ENCODE data around the gene LAGE3.

The LAGE3 gene, protein sequence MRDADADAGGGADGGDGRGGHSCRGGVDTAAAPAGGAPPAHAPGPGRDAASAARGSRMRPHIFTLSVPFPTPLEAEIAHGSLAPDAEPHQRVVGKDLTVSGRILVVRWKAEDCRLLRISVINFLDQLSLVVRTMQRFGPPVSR

DNA sequence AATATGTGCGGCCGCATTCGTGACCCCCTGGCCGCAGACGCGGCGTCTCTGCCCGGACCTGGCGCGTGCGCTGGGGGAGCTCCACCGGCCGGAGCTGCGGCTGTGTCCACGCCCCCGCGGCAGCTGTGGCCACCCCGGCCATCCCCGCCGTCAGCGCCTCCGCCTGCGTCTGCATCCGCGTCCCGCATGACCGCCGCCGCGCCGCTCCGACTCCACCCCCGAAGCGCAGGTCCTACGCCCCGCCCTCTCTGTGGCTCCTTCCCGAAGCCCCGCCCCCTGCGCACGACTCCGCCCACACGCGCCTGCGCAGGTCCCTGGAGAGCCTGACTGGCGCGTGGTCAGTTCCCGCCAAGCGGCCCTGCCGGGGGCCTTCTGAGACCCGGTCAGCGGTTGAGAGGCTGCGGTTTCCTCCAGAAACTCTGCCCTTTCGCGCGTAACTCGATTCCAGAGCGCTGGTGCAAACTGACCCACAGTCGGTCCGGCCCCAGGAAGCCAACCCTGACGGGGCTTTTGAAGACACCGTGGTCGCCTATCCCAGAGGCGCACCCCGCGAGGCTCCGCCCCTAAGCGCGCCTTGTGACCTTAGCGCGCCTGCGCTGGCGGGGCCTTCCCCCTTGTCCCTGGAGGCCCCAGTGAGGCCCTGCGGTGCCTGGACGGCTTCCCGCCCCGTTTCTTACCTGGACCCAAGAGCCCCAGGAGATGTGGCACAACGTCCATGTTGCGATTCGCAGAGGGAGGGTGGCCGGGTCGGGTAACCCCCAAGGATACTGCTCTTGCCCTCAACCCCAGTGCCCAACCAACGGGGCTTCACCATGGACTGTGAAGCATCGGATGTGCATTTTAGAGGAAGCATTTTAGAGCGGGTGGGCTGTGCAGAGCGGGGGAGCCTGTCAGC lies at the start of gene LAGE3:
LAGE3 (minus strand) TSS at position 554 of the 895 bp plus-strand sequence; CDS start at position 188, 366 bp downstream.
- DNase-seq (ENCODE audit: low read depth): peak; percentile 91

DNA sequence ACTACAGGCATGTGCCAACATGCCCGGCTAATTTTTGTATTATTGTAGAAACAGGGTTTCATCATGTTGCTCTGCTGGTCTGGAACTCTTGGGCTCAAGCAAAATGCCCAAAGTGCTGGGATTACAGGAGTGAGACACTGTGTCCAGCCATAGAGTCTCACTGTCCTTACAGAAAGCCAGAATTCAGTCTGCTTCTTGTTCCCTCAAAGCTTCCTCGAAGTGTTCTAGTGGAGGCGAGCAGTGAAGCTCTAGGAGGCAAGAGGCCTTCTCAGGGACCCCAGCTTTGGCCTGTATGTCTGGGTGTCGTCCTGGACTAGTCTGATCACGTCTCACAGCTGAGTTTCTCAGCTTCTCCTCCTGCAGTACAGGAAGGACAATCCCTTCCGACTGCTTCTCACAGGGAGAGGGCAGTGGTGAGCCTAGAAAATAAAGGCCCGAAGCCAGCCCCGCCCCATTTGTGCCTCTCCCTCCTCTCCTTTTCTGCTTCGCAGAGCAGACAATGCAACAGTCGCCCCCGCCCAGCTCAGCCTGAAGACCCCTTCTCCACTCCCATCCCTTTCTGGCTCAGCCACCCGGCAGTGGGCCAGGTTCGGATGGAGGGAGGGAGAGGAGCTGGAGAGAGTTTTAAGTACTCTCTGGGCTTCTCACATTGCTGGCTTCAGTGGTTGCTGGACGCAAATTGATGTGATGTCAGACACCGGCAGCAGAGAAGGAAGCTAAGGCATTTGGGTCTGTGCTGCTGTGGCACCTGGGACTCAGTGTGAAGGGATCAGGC lies 48.0 kb upstream of the LAGE3 start:
- TF ChIP-seq, protein P1, sequence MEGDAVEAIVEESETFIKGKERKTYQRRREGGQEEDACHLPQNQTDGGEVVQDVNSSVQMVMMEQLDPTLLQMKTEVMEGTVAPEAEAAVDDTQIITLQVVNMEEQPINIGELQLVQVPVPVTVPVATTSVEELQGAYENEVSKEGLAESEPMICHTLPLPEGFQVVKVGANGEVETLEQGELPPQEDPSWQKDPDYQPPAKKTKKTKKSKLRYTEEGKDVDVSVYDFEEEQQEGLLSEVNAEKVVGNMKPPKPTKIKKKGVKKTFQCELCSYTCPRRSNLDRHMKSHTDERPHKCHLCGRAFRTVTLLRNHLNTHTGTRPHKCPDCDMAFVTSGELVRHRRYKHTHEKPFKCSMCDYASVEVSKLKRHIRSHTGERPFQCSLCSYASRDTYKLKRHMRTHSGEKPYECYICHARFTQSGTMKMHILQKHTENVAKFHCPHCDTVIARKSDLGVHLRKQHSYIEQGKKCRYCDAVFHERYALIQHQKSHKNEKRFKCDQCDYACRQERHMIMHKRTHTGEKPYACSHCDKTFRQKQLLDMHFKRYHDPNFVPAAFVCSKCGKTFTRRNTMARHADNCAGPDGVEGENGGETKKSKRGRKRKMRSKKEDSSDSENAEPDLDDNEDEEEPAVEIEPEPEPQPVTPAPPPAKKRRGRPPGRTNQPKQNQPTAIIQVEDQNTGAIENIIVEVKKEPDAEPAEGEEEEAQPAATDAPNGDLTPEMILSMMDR (IDR thresholded peaks at IDR 0.05; ENCODE audit: low read depth, low read length): peak; percentile 53
- TF ChIP-seq MYC (IDR thresholded peaks at IDR 0.05; ENCODE audit: low read depth, low read length): no peak
- TF ChIP-seq POLR2A (IDR thresholded peaks at IDR 0.05; ENCODE audit: extremely low read depth, insufficient read length): peak; percentile 16
- TF ChIP-seq, protein P2, sequence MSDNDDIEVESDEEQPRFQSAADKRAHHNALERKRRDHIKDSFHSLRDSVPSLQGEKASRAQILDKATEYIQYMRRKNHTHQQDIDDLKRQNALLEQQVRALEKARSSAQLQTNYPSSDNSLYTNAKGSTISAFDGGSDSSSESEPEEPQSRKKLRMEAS (IDR thresholded peaks at IDR 0.05; ENCODE audit: low read depth, low read length): no peak
- DNase-seq (ENCODE audit: low read depth): peak; percentile 77
- no peak overlapping the region for H3K4me3 ChIP-seq (ENCODE audit: low read depth, low read length)

More for the DNA sequence above, at the start of gene LAGE3:
- H3K4me3 ChIP-seq (ENCODE audit: low read depth, low read length): peak within 1 kb of the TSS; percentile 74
- TF ChIP-seq POLR2A (IDR thresholded peaks at IDR 0.05; ENCODE audit: extremely low read depth, insufficient read length) (peak; percentile 71), MYC (IDR thresholded peaks at IDR 0.05; ENCODE audit: low read depth, low read length) (peak; percentile 84)
- TF ChIP-seq, protein P1 (IDR thresholded peaks at IDR 0.05; ENCODE audit: low read depth, low read length): no peak
- TF ChIP-seq, protein P2 (IDR thresholded peaks at IDR 0.05; ENCODE audit: low read depth, low read length): peak; percentile 79

DNA sequence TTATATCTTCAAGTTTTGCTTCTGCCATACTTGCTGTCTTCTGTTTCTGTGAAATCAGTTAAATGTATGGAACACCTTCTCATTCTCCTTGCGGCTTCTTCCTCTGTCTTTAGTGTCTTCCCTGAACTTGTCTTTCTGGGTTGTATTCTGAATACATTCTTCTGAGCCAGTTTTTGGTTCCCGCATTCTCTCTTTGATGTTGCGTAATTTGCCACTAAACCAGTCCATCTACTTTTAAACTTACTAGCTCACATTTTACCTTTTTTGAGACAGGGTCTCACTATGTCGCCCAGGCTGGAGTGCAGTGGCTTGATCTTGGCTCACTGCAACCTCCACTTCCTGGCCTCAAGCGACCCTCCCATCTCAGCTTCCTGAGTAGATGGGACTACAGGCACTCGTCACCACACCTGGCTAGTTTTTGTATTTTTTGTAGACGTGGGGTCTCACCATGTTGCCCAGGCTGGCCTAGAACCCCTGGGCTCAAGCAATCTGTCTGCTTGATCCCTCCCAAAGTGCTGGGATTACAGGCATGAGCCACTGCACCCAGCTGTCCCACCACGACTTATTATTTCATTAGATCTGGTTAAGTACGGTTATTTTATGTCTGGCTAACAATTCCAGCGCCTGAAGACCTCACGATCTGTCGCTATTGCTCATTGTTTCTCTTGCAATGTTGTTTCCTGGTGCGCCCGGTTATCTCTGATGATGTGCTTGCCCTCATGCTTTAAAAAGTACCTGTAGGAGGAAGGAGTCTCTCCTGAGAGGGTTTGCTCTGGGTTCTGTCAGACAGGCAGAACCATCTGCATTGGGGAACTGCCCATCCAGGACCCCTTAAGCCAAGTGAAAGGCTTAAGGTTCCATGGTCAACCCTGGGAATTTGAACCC lies 46.8 kb upstream of the LAGE3 start:
- TF ChIP-seq, protein P2 (IDR thresholded peaks at IDR 0.05; ENCODE audit: low read depth, low read length): no peak
- DNase-seq (ENCODE audit: low read depth): no peak
- H3K4me3 ChIP-seq (ENCODE audit: low read depth, low read length): no peak overlapping the region

DNA sequence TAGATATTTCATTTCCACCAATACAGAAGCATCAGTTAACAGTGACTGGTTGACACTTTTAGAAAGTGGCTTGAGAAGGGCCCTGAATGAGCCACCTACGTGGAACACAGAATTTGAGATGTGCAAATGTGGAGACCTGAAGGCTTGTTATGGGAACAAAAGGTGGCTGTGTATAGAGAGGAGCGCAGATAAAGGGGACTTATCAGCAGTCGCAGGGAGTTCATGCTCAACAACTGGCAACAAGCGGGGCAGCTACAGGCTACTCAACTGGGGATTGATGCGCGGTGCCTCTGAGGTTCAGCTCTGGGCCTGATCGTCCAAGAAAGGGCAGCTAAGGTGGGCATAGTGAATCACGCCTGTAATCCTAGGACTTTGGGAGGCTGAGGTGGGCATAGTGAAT lies 40.3 kb upstream of the LAGE3 start:
- DNase-seq (ENCODE audit: low read depth): no peak
- no peak for TF ChIP-seq POLR2A (IDR thresholded peaks at IDR 0.05; ENCODE audit: extremely low read depth, insufficient read length)
- TF ChIP-seq, protein P2 (IDR thresholded peaks at IDR 0.05; ENCODE audit: low read depth, low read length): no peak
- TF ChIP-seq, protein P1 (IDR thresholded peaks at IDR 0.05; ENCODE audit: low read depth, low read length): no peak
- no peak for TF ChIP-seq MYC (IDR thresholded peaks at IDR 0.05; ENCODE audit: low read depth, low read length)
- no peak overlapping the region for H3K4me3 ChIP-seq (ENCODE audit: low read depth, low read length)

DNA sequence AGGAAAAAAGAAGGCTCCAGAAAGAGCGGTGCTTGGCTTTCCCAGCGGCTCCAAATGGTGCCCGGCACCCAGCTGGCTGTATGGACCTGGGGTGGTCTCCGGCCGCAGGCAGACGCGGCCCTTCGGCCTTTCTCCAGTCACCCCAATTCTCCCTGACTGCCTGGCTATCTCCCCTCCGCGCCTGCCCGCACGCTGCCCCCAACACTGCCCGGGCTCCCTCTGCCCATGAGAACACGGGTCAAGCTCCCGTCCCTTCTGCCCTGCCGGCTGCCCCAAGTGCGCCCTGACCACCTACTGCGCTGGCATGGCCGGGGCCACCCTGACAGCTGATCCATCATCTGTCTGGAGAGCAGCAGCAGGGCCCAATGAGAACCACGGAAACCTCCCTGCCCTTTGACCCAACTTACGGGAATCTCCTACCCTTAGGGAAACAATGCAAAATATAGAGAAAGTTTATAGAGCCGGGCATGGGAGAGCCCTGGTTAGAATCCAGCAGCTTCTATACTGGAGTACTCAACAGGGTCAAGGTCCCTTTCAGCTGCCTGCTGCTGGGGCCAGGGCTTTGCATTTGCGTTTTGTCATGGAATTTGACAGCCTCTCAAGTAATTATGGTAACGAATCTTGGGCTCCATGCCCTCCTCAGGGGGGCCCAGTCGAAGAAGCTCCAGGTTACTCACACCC lies 38.2 kb upstream of the LAGE3 start:
- TF ChIP-seq POLR2A (IDR thresholded peaks at IDR 0.05; ENCODE audit: extremely low read depth, insufficient read length): no peak
- TF ChIP-seq, protein P2 (IDR thresholded peaks at IDR 0.05; ENCODE audit: low read depth, low read length): no peak
- TF ChIP-seq, protein P1 (IDR thresholded peaks at IDR 0.05; ENCODE audit: low read depth, low read length): no peak
- no peak for TF ChIP-seq MYC (IDR thresholded peaks at IDR 0.05; ENCODE audit: low read depth, low read length)
- DNase-seq (ENCODE audit: low read depth): no peak
- peak overlapping the region; percentile 71 for H3K4me3 ChIP-seq (ENCODE audit: low read depth, low read length)

Measured in NB4 (cell line).